OCI-LY1 (cell line): ENCODE results near the gene FAM53B.

Experiments used
- EZH2 ChIP-seq: fragments of 200-600 bp; sonication (generic), shearing (Covaris generic); IDR thresholded peaks from 2 replicates; pipeline ENCODE4 v1.8.0; 2017; ENCODE audit warnings: borderline replicate concordance, mixed run types, mild to moderate bottlenecking, antibody characterized with exemption, low read length, moderate library complexity, mixed read lengths
- TF ChIP-seq, protein P1 (sequence below): fragments of 200-600 bp; sonication (generic), shearing (Covaris generic); IDR thresholded peaks from 2 replicates; pipeline ENCODE4 v1.5.1; 2017; ENCODE audit warnings: mild to moderate bottlenecking, antibody characterized with exemption, low read length, moderate library complexity, mixed read lengths

DNA sequence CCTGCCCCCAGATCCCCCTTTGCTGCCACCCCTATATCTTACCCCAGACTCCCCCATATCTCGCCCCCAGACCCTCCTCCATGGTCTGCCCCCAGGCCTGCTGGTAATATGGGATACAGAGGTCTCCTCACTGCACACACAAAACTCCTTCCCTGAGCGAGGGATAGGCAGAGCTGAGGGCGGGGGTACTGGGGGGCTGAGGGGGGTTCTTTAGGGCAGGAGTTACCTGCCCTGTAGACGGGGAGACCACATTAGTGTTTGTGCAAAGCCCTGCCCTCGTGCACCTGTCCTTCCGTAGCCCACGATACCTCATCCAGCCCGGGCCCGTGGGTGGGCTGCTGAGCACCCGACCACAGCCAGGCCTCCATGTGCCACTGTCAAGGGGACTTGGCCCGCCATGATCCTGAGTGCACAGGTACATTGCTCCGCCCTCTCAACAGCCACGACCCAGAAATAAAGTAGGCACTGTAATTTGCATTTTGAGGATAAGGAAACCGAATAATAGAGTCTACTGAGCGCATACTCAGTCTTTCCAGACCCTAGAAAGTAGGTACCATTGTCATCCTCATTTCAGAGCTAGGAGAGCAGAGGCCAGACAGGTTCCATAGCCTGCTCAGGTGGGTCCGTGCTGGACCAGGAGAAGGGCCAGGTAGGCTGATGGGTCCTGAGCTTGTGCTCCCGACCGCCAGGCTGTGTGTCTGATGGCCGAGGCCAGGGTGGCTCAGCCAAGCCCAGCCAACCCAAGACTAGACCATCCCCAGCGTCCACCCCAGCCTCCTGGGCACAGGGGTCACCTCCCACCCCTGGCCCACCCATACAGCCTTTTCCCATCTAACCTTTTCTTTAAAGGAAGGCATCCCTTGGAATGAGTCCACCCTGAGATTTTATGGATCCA, 167.4 kb downstream of the FAM53B start:
- TF ChIP-seq, protein P1, sequence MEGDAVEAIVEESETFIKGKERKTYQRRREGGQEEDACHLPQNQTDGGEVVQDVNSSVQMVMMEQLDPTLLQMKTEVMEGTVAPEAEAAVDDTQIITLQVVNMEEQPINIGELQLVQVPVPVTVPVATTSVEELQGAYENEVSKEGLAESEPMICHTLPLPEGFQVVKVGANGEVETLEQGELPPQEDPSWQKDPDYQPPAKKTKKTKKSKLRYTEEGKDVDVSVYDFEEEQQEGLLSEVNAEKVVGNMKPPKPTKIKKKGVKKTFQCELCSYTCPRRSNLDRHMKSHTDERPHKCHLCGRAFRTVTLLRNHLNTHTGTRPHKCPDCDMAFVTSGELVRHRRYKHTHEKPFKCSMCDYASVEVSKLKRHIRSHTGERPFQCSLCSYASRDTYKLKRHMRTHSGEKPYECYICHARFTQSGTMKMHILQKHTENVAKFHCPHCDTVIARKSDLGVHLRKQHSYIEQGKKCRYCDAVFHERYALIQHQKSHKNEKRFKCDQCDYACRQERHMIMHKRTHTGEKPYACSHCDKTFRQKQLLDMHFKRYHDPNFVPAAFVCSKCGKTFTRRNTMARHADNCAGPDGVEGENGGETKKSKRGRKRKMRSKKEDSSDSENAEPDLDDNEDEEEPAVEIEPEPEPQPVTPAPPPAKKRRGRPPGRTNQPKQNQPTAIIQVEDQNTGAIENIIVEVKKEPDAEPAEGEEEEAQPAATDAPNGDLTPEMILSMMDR: no peak
- TF ChIP-seq EZH2: no peak
